CD4-positive, alpha-beta T cell treated with Interleukin-15 for 4 hours (primary cell): Measurements from ENCODE around the gene MLH3.

ENCODE experiments used
- DNase-seq: peaks from one replicate; pipeline ENCODE4 v3.0.0-alpha.2; 2020; ENCODE audit warnings: low spot score

Gene MLH3

GRCh38 chr14:74983343-74983742 is 67.9 kb downstream of the MLH3 start:
- no peak for DNase-seq

GRCh38 chr14:74982661-74983060 is 68.6 kb downstream of the MLH3 start:
- no peak for DNase-seq

GRCh38 chr14:74981833-74982232 is 69.4 kb downstream of the MLH3 start:
- DNase-seq = no peak

- DNase-seq = no peak
These were observed 69.8 kb downstream of the MLH3 start for GRCh38 chr14:74981462-74981782.

- DNase-seq = no peak
These were observed 70.4 kb downstream of the MLH3 start for GRCh38 chr14:74980731-74981461.

- DNase-seq = no peak
These were observed 70.9 kb downstream of the MLH3 start for GRCh38 chr14:74980398-74980730.

GRCh38 chr14:74979442-74980397 is 71.5 kb downstream of the MLH3 start:
- no peak for DNase-seq

- DNase-seq = no peak
These were observed 72.2 kb downstream of the MLH3 start for GRCh38 chr14:74979029-74979428.

GRCh38 chr14:74978416-74978947 is 72.8 kb downstream of the MLH3 start:
- DNase-seq = no peak

- DNase-seq = no peak
These were observed 73.3 kb downstream of the MLH3 start for GRCh38 chr14:74977901-74978385.

- DNase-seq = no peak
These were observed 73.9 kb downstream of the MLH3 start for GRCh38 chr14:74977164-74977900.

- DNase-seq = no peak
These were observed 74.8 kb downstream of the MLH3 start for GRCh38 chr14:74976264-74977113.

- no peak for DNase-seq
These were observed 76.0 kb downstream of the MLH3 start for GRCh38 chr14:74975059-74975810.

- no peak for DNase-seq
These were observed 76.8 kb downstream of the MLH3 start for GRCh38 chr14:74974364-74975058.

GRCh38 chr14:74973905-74974363 is 77.3 kb downstream of the MLH3 start:
- no peak for DNase-seq

GRCh38 chr14:74973003-74973653 is 78.1 kb downstream of the MLH3 start:
- no peak for DNase-seq

- no peak for DNase-seq
These were observed 82.5 kb downstream of the MLH3 start for GRCh38 chr14:74968811-74969210.

- no peak for DNase-seq
These were observed 85.6 kb downstream of the MLH3 start for GRCh38 chr14:74965486-74966153.
